Stimulated activated CD4-positive, alpha-beta T cell treated with anti-CD3 and anti-CD28 coated beads, Interleukin-1b, Interleukin-23, amount 100 ng/mL, for 48 hours (primary cell): Measurements from ENCODE around the gene ACP7.

ENCODE experiments used
- DNase-seq: peaks from one replicate; pipeline ENCODE4 v3.0.0-alpha.2; 2020

The ACP7 gene

DNA sequence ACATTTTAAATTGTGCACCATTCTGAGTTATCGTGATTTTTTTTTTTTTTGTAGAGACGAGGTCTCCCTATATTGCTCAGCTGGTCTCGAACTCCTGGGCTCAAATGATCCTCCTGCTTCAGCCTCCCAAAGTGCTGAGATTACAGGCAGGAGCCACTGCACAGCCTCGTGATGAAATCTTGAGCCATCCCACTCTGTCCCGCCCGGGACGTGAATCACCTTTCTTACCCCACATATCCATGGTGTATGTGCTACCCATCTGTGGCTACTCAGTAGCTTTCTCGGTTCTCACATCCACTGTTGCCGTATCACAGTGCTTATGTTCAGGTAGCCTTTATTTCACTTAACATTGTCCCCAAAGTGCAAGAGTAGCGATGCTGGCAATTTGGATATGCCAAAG lies 67.9 kb downstream of the ACP7 start:
- DNase-seq: no peak

DNA sequence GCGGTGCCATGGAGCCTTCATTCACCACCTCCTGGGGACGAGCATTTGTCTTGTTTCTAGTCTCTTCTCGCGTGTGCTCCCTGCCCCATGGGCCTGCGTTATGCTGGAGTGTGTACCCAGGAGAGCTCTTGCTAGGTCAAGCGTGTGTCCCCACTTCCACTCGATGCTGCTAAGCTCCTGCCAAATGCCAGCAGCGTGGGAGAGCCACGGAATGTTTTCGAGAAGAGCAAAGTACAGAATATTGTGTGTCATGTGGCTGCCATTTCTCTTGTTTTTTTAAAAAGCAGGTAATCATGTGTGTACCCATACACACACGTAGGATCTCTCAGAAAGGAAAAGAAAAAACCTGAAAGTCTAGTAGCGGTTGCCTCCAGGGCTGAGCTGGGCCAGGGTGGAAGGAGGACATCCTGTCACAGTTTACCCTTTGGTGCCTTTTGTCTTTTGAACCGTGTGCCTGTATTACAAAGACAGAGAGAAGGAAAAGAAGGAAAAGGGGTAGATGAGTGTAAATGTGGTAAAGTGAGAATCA lies 70.0 kb downstream of the ACP7 start:
- DNase-seq: no peak

DNA sequence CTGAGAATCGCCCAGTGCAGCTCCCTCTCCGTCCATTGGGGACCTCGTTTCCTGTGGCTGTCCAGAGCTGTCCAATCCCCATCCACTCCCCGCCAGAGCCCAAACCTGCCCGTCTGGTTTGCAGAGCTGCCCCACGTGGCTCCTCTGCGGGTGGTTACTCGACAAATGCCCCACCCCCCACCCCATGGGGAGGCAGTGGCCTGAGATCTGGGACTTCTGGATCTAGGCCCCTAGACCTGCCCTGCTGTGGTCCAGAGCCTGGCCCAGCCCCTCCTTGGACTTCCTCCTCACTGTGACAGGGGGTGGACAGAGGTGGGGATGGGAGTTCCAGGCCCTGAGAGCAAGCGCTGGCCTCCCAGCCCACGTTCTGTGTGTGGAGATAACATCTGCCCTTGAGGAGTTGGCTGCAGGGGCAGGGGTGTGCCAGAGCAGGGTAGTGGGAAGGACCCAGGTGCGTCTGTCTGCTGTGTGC lies 70.5 kb downstream of the ACP7 start:
- DNase-seq: no peak

DNA sequence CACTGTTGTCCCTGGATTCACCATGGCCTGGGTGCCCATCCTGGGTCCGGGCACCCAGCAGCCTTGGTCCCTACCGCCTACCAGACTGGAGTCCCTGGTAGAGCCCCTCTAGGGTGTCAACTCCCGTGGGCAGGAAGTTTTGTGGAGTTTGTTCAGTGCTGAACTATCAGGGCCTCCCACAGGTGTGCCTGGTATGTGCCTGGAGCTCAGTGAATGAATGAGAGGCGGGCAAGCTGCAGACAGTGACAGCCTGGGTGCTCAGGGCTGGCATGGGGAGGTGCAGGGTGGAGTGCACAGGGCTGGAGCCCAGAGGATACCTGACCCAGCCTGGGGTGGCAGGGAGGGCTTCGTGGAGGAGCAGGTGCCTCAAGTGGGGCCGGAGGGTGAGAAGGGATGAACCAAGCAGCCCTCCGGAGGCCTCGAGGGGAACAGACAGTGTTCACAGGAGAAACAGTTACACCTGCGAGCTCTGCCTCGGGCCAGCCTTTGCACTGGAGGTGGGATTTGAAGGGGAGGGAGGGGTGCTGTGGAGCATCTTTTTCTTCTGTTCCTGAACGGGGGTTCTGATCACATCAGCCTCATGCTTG lies 71.0 kb downstream of the ACP7 start:
- no peak for DNase-seq

DNA sequence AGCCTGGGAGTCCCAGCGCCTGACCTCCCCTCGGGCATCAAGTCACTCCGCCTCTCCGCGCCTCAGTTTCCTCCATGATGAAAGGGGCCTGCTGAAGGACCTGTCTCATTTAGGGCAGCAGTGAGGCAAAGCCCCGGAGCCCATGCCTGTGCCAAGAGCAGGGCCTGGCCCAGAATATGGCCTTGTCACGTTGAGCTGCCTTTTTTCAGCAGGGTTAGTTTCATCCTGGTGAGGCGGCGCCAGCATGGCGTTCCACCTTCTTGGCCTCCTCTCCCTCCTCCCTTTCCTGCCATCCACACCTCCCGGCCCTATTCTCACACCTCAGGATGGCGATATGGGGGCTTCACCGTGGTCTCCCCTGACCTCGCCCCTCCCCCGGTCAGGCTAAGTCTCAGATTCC lies 71.6 kb downstream of the ACP7 start:
- DNase-seq: no peak

DNA sequence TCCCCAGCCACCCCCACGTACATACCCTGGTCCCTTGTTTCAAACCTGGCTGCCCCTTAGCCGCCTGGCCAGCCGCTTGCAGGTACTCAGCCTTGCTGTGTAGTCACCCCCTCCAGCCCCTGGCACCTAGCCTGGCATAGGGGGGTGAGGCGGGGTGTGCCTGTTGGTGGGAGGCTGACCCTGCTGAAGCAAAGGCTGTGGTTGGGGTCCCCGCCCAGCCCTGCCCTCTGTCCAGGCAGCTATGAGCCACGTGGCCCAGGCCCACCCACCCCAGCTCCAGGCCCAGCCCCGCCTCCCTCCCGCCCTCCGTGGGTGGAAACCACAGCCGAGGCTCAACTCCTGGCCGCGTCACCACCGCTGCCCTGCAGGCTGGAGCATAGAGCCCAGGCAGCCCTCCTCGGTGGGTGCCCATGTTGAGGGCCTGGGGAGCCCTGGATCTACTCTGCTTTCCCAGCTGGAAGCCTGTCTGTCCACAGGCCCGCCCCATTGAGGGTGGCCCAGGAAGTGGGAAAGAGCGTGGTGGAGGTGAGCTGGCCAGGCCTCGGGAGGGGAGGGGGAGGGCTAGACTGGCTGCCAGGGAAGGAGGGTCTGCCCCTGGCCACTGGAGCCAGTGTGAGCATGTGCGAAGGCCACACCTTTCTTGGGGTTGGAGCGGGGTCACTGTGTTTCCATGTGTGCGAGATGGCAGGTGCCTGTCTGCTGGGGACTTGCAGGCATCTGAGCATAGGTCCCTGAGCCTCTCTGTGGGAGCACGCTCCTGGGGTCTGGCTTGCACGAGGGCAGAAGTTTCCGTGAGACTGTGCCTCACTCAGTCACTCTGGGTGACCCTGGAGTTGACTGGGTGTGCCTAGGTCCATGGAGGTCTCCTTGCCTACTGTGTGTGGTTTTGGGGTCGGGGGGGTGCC lies 72.4 kb downstream of the ACP7 start:
- no peak for DNase-seq

DNA sequence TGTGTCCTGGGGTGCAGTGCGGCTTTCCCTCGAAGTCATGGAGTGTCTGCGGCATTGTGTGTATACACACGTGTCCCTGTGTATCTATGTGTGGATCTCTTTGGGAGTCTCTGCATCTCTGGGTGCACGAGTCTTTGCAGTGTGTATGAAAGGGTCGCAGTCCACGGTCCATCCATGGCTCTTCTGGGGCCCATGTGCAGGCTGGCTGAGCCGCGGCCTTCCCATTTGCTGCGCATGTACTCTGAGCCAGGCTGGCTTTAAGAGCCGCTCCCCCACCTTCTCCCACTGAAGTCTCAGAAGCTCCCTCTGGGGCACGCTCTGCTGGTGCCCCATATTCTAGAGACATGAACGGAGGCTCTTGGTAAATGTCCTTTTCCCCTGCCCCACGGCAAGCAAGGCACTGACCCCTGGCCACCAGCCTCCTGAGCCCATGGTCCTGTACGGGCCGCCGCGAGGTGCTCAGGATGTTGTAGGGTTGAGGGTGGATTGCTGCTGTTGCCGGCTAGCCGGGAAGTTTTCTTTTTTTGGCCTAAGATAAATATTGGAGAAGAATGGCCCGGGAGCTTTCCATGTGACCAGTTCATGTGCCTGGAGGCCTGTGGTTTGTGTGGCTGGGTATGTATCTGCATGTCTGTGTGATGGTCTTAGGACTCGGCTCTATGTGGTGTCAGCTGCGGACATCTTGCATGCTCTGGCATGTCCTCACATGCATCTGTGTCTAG lies 73.3 kb downstream of the ACP7 start:
- DNase-seq: no peak

DNA sequence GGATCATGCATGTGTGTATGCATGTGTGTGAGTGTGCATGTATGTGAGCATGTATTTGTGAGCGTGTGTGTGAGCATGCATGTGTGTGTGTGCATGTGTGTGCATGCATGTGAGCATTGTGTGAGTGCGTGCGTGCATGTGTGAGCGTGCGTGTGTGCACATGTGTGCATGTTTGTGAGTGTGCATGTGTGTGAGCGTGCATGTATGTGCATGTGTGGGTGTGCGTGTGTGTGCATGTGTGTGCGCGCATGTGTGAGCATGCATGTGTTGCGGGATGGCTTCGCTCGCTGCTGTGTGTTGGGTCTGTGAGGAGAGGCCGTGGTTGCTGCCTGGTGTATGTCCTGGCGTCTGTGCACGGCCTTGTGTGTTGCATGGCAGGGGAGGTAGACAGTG lies 73.8 kb downstream of the ACP7 start:
- DNase-seq: no peak

DNA sequence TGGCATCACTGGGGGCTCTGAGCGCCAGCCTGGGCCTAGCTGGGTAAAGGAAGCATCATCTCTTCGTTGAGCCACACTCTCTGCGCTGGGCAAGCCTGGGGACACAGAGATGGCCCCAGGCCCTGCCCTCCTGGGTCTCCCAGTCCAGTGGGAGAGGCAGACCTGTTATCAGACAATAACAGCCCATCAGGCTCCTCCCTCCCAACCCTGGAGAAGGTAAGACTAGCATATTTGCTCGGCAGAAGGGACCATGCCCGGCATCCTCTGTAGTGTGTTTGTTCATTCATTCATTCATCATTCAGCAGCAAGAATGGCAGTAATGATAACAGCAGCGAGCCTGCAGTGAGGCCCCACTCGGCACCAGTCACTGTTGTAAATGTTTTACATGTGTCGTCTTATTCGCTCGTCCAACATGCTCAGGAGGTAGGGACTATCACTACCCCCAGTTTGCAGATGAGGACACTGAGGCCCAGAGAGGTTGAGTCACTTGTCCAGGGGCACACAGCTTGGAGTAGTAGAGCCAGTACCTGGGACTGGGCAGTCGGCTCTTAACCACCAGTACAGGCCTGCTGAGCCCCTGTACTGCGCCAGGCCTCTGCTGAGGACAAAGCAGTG lies 74.6 kb downstream of the ACP7 start:
- no peak for DNase-seq

DNA sequence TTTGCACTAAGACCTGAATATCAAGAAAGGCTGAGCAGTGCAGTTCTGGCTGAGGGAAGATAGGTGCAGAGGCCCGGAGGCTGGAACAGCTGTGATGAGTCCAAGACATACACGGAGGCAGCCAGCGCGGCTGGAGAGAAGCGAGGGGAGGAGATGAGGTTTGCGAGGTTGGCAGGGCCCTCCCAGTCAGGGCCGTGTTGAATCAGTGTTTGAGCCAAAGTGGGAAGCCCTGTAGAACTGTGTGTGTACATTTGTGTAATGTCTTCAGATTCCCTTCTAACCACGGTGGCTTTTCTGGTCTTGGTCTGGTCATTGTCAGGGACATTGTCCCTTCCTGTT lies 76.3 kb downstream of the ACP7 start:
- DNase-seq: no peak
